ENCODE results near the gene UGT1A9.
"Not testable (repeated sequence)": the region's sequence is repeated elsewhere in the genome, so short reads cannot be mapped to it uniquely, and the experiment has no call there.

The UGT1A9 gene

DNA sequence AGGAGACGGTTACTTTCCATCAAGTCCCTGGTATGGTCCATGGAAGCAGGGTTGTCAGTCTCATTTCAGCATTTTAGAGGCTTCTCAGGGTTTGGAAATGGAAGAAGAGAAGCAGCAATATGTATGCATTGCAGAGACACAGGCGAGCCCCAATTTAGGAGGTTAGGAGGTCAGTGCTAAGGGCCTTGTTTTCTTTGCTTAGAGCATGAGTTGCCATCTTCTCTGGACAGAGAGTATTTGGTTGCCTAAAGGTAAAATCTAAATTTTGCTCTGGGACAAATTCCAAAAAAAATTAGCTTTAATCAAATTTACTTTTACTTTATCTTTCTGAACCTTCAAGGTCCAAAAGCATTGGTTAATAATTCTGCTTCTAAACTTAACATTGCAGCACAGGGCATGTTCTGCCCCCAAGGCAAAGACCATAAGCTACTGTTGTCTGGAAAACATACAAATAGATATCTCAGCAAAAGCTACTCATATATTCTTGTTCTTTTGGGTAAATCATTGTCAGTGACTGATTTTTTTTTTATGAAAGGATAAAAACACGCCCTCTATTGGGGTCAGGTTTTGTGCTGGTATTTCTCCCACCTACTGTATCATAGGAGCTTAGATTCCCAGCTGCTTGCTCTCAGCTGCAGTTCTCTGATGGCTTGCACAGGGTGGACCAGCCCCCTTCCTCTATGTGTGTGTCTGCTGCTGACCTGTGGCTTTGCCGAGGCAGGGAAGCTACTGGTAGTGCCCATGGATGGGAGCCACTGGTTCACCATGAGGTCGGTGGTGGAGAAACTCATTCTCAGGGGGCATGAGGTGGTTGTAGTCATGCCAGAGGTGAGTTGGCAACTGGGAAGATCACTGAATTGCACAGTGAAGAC lies at the start of gene UGT1A9:
Gene UGT1A9, plus strand, starts transcription at position 609 of the 872 bp plus-strand sequence. Its CDS starts 37 bp downstream, at position 646.
- DNase-seq = no peak

DNA sequence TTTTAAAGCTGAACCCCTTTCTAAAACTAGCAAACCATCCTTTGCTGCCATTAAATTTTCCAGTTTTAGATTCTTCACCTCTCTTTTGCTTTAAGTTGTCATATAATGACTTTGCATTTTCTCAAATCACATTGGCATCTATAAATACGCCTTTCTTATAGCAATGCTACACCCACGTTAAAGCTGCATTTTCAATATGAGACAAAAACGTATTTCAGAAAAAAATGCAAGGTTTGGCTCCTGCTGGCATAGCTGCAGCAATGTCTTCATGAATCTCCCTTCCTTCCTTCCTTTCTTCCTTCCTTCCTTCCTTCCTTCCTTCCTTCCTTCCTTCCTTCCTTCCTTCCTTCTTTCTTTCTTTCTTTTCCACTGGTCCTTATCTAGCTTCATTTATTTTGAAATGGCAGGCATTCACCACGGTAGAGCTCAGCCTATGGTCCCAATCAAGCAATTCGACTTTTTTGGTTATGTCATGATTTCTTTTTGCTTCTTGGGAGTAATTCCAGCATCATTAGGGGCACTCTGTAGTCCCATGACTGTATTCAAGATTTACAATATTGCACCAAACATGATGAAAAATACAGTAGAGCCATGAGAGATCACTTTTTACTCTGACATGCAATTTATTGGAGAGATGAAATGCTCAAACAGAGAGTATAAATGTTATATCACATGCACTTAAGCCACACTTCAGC lies 44.2 kb upstream of the UGT1A9 start:
- DNase-seq = no peak

- not testable (repeated sequence) for DNase-seq
Observed at GRCh38 chr2:233636306-233636705, 35.4 kb upstream of the UGT1A9 start, which contains the start of gene UGT1A10. Gene UGT1A10 (plus strand): TSS chr2:233636448. CDS start chr2:233636523, 75 bp downstream.

DNA sequence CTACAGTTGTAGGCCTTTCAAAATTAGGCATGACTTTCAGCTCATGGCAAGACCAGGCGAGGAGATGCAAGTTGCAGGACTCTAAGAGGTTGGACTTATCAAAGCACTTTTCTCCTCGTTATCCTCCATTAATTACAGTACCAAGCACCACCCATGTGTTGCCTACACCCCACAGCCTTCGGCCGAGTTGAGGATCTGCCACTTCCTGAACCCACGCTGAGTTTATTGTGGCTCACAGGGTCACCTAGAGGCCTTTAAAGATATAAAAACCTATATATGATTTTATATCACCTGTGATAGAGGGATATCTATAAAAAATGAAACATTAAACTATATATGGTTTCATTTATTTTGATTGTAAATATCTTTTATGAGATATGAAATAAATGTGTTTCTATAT lies 32.9 kb upstream of the UGT1A9 start:
- DNase-seq = no peak

GRCh38 chr2:233639860-233640259 lies 31.8 kb upstream of the UGT1A9 start:
- DNase-seq = no peak

- DNase-seq = peak; percentile 2
Observed at GRCh38 chr2:233643128-233643527, 28.6 kb upstream of the UGT1A9 start.

GRCh38 chr2:233646033-233646432 lies 25.7 kb upstream of the UGT1A9 start:
- DNase-seq = not testable (repeated sequence)

DNA sequence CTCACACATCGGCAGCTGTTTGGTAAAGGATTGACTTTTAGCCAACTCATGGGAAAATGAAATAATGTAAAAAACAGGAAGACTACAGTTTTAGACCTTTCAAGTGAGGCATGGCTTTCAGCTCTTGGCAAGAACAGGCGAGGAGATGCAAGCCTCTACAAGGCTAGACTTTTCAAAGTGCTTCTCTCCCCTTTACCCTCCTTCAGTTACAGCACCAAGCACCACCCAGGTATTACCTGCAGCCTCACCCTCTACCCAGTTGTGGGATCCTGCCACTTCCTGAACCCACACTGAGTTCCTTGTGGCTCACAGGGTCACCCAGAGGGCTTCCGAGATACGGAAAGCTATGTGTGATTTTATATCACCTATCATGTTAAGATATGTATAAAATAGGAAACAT lies 20.7 kb upstream of the UGT1A9 start:
- DNase-seq = no peak

DNA sequence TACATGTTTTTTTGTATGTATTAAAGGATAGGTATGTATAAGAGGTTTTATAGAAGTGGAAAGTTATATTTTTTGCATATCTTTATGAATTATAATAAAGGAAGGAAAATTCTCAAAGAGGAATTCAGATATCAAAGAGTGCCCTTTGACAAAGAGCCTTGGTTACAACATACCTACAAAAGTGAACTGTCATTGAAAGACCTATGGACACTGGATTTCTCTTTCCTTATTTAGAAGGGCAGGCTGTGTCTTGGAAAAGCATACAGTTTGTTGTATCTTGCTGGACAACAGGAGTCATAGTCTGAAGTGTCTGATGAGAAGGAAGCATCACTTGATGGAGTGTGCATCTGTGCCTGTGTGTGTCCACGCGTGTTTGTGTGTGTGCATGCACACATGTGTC lies 20.3 kb upstream of the UGT1A9 start:
- DNase-seq = no peak

- no peak for DNase-seq
Observed at GRCh38 chr2:233654501-233654900, 17.2 kb upstream of the UGT1A9 start.

GRCh38 chr2:233655043-233655442 lies 16.7 kb upstream of the UGT1A9 start:
- DNase-seq = no peak

DNA sequence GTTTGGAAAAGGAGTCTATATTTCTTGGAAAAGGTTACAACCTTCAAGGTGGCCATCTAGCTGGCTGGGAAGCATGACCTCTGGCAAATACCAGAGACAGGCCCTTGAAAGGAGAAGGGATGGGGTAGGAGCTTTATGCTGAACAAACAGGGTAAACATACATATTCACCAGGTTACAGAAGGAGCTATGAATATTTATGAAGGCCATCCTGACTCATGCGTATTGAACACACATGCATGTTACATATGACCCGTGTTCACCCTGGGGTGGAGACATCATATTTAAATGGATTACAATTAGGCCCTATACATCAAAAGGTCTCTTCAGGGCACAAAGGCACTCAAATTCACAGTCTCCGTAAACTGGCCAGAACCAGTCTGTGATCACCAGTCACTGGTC lies 15.8 kb upstream of the UGT1A9 start:
- not testable (repeated sequence) for DNase-seq

GRCh38 chr2:233656443-233656842 lies 15.3 kb upstream of the UGT1A9 start:
- DNase-seq = no peak

- DNase-seq = no peak
Observed at GRCh38 chr2:233658610-233659009, 13.1 kb upstream of the UGT1A9 start.

DNA sequence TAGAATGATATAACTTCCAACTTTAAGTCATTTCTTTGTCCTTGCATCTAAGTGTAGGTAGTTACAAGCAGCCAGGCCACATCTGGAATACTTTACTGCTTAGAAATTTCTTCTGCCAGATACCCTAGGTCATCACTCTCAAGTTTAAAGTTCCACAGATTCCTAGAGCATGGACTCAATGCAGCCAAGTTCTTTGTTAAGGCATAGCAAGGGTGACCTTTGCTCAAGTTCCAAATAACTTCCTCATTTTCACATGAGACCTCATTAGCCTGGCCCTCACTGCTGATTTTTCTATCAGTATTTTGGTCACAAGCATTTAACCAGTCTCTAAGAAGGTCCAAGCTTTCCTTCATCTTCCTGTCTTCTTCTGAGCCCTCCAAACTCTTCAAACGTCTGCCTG lies 7.8 kb upstream of the UGT1A9 start:
- DNase-seq = no peak

DNA sequence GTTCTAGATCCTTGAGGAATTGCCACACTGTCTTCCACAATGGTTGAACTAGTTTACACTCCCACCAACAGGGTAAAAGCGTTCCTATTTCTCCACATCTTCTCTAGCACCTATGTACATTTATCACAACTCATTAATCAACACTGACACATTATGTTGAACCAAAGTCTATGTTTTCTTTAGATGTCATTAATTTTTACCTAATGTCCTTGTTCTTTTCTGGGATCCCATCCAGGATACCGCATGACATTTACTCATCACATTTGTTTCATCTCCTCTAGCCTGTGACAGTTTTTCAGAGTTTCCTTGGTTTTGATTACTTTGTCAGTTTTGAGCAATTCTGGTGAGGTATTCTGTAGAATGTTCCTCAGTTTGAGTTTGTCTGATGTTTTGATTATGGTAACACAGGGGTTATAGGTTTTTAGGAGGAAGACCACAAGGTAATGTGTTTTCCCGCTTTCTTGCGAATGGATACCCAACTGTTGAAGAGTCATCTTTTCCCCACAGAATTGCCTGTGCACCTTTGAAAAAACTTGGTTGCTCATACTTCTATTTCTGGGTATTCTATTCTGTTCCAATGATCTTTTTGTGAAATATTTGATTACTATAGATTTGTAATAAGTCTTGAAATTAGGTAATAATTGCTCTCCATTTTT lies 3.0 kb upstream of the UGT1A9 start:
- no peak for DNase-seq

DNA sequence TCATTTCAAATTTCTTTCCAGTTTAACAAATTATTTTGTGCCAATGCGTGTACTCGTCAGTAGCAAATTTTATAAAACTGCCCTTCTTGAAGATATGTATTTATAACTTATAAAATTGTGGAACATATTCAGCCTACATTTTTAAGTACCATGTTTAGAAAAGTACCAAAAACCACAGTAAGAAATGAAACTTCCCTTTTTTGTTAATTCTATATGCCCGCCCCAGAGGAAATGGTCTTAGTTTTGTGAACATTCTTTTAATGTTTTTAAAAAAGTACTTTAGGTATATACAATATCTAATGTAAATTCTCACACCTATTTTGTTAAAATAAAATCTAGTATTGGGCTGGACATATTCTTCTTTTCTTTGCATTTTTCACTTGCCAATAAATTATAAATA lies 1.2 kb downstream of the UGT1A9 start:
- no peak for DNase-seq

DNA sequence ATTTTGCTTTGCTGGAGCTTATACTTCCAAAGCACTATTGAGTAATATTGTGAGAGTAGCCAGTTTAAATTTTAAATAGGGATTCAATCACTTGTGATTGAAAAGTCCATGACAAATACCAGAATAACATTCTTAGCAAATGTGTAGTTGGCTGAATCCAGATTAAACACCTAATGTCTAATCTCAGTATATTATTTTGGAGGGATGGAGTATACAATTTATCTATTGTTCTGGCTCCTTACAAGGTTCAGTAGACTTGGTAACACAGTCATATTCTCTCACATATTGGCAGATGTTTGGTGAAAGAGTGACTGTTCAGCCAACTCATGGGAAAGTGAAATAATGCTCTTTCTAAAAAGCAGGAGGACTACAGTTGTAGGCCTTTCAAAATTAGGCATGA lies 2.2 kb downstream of the UGT1A9 start:
- DNase-seq = no peak

GRCh38 chr2:233674314-233674713 lies 2.6 kb downstream of the UGT1A9 start:
- no peak for DNase-seq

GRCh38 chr2:233674995-233675394 lies 3.3 kb downstream of the UGT1A9 start:
- DNase-seq = no peak

DNA sequence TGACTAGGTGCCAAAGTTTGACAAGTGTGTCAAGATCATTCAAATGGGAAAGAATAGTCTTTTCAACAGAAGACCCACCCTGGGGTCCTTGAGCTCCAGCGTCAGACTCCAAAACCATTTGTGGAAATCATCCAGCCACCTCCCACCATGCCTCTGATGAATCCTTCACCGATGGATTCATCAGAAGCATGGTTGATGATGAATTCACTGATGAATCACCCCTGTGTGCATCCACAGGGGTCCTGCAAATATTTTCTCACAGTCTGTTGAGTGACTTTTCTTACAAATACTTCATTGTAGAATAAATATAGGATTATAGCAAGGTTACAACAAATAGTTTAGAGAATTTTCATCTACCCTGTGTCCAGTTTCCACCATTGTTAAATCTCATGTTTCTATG lies 4.3 kb downstream of the UGT1A9 start:
- peak; percentile 1 for DNase-seq

- no peak for DNase-seq
Observed at GRCh38 chr2:233679196-233679595, 7.5 kb downstream of the UGT1A9 start.

- no peak for DNase-seq
Observed at GRCh38 chr2:233680361-233681045, 8.8 kb downstream of the UGT1A9 start.
